GM21526 (cell line): ENCODE results near the gene CAMKMT.

Experiments
- ATAC-seq: cut with Tn5 transposase; IDR thresholded peaks from one replicate; pipeline ENCODE4 v1.9.1; 2021; ENCODE audit warnings: moderate library complexity; ENCODE audit not compliant: unreplicated experiment, low FRiP score

The CAMKMT gene

GRCh38 chr2:44718431-44718830, 356.7 kb downstream of the CAMKMT start:
- ATAC-seq = no peak

DNA sequence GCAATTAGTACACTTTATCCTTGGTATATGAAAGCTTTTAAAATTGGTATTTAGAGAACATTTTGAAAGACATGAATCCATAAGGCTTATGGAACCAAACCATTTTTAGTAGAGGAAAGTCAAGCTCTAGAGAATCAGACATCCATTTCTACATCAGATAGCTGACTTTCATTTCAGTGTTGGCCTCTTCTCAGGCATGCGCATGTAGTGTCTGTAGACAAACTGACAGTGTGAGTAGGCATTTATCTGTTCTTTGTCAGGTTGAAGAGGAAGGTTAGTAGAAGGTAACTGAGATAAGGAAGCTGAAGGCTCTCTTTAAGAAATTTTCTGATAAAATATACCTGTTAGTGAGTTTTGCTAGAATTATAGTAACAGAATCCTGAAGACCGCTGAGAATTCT, 357.8 kb downstream of the CAMKMT start:
- no peak for ATAC-seq

DNA sequence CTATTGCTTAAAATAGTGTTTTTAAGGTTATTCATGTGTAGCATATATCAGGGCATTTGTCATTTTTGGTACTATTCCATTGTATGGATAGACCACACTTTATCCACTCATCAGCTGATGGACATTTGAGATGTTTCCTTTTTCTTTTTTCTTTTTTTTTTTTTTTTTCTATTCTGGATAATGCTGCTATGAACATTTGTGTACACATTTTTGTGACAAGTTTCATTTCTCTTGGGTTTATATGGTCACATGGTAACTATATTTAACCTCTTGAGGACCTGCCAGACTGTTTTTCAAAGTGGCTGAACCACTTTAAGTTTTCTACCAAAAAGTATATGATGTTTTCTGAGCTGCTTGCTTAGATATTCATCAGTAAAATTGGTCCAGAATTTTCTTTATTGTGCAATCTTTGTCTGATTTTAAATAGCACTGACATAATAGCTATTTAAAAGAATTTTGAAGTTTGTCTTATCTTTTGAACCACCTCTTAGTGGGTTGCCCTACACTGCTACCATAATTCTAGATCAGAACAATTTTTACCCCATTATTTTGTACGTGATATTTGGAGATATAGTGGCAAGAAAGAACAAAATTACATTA, 360.4 kb downstream of the CAMKMT start:
- ATAC-seq = no peak

DNA sequence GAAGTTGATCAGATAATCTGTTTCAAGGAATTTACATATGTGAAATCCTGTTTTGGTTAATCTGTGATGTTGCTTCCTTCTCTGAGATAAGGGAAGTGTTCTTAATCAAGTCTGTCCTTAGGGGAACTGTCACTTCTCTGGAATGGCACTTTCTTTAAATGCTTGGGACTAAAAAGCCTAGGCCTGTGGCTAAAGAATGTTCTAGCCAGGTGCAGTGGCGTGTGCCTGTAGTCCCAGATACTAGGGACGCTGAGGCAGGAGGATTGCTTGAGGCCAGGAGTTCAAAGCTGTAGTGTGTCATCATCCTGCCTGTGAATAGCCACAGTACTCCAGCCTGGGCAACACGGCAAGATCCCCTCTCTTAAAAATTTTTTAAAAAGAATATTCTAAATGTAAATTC, 362.2 kb downstream of the CAMKMT start:
- ATAC-seq = no peak

- ATAC-seq = no peak
Measured at GRCh38 chr2:44730593-44730992, 368.8 kb downstream of the CAMKMT start.

- ATAC-seq = peak; percentile 94
Measured at GRCh38 chr2:44731505-44731904, 369.8 kb downstream of the CAMKMT start.

DNA sequence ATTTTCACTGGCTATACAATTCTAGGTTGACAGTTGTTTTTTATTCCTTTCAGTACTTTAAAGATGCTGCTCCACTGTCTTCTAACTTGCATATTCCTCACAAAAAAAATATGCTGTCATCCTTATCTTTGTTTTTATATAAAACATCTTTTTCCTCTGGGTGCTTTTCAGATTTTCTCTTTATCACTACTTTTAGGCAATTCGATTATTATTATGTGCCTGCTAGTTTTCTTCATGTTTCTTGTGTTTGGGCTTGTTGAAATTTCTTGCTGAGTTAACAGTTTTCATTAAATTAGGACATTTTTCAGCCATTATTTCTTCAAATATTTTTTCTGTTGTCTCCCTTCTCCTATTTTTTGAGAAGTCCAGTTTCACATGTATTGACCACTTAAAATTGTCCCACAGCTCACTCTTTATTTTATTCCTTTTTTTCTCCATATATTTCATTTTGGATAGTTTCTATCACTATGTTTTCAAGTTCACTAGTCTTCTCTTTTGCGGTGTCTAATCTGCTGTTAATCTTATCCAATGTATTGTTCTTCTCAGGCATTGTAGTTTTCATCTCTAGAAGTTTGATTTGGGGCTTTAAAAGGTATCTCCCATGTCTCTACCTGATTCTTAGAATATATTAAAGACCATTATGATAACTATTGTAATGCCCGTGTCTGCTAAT, 374.7 kb downstream of the CAMKMT start:
- ATAC-seq = no peak

DNA sequence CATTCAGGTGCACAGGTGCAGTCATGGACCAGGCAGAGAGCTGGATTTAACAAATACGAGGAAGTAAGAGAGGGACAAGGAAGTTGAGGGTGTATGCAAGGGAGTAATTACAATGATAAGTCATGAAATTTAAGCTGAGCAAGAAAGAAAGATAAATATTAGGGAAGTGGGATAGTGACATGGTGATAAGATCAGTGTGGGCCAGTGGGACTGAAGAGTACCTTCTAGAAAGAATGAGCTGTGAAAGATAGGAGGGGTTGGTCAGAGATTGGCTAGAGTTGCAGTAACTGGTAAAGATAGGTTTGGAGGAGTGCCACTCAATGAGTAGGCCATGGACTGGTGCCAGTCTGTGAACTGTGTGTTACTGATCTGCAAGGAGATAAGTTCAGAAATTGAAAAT, 378.9 kb downstream of the CAMKMT start:
- ATAC-seq = no peak

GRCh38 chr2:44741507-44741906, 379.8 kb downstream of the CAMKMT start:
- no peak for ATAC-seq

GRCh38 chr2:44742057-44742456, 380.3 kb downstream of the CAMKMT start:
- ATAC-seq = no peak

DNA sequence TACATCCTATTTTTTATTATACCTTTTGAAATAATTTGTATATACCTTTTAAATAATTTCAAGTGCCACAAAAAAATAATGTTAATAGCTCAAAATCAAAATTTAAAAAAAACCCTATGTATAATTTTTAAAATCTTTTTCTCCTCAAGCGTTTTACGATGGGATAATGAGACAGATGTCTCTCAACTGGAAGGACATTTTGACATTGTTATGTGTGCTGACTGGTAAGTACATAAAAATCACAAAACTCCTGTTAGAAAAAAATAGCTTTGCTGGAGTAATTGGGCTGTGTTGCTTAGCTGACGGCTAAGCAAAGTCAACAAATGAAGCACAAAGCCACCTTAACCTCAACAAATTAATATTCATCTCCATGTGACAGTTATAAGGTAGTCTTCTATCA, 381.7 kb downstream of the CAMKMT start:
- ATAC-seq = no peak

GRCh38 chr2:44744961-44745892, 383.5 kb downstream of the CAMKMT start:
- ATAC-seq = no peak

- ATAC-seq = no peak
Measured at GRCh38 chr2:44745922-44746766, 384.4 kb downstream of the CAMKMT start.

DNA sequence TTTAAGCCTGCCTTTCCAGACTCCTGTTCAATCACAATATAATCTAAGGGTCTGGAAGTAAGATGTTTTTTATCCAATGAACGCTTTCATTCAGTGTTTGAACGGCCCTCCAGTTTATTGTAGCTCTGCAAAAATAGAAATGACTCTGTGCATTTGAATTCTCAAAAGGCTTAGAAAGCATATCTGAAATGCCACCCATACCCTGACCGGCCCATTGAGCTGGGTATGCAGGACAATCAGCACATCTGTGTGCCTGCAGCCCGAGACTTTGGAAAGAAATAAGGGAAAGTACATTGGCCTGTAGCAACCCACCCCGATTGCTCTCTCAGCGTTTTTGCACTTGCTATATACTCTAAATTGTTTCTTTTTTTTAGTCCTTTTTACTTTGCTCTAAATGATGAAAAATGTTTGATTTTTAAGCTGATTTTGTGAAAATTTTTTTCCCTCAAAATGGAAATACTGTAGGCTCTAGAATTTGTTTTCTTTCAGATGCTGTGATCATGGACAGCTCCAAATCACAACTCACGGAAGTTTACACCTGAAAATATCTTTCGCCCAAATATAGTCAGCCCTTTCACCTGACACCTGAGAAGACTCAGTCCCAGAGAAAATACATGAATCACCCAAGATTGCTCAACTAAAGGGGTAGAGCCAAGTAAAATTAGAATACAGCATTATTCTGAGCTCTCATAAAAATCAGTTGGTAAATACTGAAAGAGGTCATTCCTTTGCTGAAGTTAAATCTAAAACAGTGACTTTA, 385.3 kb downstream of the CAMKMT start:
- ATAC-seq = no peak

DNA sequence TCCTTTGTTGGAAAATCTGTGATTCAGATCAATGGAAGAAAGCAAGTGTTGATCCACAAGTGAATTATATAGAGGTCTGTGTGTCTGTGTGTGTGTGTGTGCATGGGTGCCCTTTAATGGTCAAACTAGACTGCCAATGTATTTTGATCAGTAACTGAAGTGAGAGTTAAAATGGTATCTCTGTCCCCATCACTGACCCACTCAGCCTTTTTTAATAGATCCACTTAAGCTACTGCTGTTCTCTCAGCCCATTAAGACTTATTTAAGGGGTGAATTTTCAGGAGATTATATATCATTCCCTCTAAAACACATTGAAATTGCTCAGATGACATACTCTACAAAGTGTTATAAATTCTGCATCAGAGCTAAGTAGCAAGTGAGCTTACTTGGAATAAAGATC, 386.0 kb downstream of the CAMKMT start:
- ATAC-seq = no peak

- ATAC-seq = no peak
Measured at GRCh38 chr2:44751754-44752479, 390.2 kb downstream of the CAMKMT start.

GRCh38 chr2:44752761-44753160, 391.0 kb downstream of the CAMKMT start:
- ATAC-seq = no peak

DNA sequence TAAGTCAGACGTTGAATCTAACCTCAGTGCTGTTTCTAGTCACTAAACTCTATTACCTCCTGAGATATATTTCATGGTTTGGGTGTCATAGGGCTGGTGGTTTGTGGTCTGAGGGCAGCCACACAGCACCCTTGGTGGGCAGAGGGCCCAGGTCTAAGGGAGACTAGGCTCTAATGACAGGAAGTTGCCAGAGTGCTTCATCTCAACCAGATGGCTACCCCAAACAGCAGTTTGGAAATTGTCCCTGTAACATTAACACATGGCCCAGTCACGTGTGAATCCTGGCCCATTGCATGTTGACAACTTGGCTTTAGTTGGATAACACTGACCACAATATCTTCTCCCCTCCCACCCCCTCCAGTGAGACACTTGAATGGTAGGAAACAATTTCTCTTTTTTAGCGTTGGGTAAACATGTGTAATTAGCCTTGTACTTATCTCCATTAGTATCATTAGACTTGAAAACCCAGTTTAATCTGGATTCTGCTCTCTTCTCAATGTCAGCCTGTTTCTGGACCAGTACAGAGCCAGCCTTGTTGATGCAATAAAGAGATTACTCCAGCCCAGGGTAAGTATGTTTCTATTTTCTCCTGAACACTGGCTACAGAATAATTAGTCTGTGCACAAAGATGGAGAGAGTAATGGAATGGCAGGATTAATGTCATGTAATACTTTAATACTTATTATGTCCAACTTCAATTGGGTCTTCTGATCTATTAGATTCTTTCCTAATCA, 392.0 kb downstream of the CAMKMT start:
- no peak for ATAC-seq

GRCh38 chr2:44758591-44758990, 396.8 kb downstream of the CAMKMT start:
- ATAC-seq = no peak
